ENCODE results near the gene FGD5.

DNA sequence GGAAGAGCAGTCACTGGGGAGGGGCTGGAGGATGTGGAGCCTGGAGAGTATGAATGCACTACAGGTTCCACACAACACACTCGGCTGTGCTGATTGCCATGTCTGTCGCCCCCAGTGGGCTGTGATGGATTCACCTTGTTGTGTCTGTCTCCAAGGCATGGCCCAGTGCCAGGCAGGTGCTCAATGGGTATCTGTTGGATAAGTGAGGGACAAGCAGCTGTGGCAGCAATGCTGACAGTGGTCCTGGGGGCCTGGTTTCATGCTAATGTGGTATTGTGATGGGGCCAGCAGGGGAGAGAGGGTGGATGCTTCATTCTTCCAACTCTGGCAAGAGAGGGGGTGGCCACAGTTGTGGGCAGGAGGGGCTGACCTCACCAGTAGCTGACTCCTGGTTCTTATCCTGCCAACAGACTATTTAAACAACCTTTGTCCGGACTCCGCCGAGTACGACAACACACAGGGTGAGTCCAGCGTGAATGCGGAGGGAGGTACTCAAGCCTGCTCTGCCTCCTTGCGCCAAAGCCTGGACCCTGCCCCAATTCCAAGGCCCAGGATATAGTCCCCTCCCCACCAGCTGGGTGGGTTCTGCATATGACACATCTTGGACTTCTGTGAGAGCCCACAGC, 81.3 kb downstream of the FGD5 start:
- TF ChIP-seq, protein P1, sequence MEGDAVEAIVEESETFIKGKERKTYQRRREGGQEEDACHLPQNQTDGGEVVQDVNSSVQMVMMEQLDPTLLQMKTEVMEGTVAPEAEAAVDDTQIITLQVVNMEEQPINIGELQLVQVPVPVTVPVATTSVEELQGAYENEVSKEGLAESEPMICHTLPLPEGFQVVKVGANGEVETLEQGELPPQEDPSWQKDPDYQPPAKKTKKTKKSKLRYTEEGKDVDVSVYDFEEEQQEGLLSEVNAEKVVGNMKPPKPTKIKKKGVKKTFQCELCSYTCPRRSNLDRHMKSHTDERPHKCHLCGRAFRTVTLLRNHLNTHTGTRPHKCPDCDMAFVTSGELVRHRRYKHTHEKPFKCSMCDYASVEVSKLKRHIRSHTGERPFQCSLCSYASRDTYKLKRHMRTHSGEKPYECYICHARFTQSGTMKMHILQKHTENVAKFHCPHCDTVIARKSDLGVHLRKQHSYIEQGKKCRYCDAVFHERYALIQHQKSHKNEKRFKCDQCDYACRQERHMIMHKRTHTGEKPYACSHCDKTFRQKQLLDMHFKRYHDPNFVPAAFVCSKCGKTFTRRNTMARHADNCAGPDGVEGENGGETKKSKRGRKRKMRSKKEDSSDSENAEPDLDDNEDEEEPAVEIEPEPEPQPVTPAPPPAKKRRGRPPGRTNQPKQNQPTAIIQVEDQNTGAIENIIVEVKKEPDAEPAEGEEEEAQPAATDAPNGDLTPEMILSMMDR (IDR thresholded peaks at IDR 0.05; ENCODE audit: low read length), result no peak
- no peak for TF ChIP-seq EZH2 (optimal IDR thresholded peaks at IDR 0.05; ENCODE audit: low read depth, low read length)
- TF ChIP-seq EZH2phosphoT487 (IDR thresholded peaks at IDR 0.05; ENCODE audit: low read length), result no peak
